T-helper 1 cell treated with Interleukin-12 subunit alpha and Interleukin-12 subunit beta and Interleukin-4 antibody, amounts not matched to agents 30 μg/mL and 1 μg/mL, for 36 hours (primary cell): Measurements from ENCODE around the gene TNFRSF14.
"Not testable (repeated sequence)": the region's sequence is repeated elsewhere in the genome, so short reads cannot be mapped to it uniquely, and the experiment has no call there.

ENCODE experiments used
- H3K27ac Mint-ChIP-seq: one replicate; pipeline ENCODE4 v1.8.0; 2021; ENCODE audit warnings: mild to moderate bottlenecking, mixed read lengths
- H3K27me3 Mint-ChIP-seq: one replicate; pipeline ENCODE4 v1.8.0; 2021; ENCODE audit warnings: low read depth, mixed read lengths
- H3K36me3 Mint-ChIP-seq: one replicate; pipeline ENCODE4 v1.8.0; 2021; ENCODE audit warnings: low read depth, mixed read lengths
- H3K4me1 Mint-ChIP-seq: one replicate; pipeline ENCODE4 v1.8.0; 2021; ENCODE audit warnings: low read depth, mixed read lengths
- H3K4me3 Mint-ChIP-seq: one replicate; pipeline ENCODE4 v1.8.0; 2021; ENCODE audit warnings: mild to moderate bottlenecking, moderate library complexity, mixed read lengths
- H3K9me3 Mint-ChIP-seq: one replicate; pipeline ENCODE4 v1.8.0; 2021; ENCODE audit warnings: mixed read lengths

TNFRSF14 gene

GRCh38 chr1:2540816-2541492 lies 15.2 kb upstream of the TNFRSF14 start:
- no peak overlapping the region for H3K4me3 Mint-ChIP-seq
- H3K4me1 Mint-ChIP-seq: peaks cover 1% of the 10 kb centered on the region
- peaks cover 22% of the 10 kb centered on the region for H3K27me3 Mint-ChIP-seq
- no peak overlapping the region for H3K27ac Mint-ChIP-seq
- H3K9me3 Mint-ChIP-seq: no peaks in the 10 kb centered on the region
- no peaks in the 10 kb centered on the region for H3K36me3 Mint-ChIP-seq

- no peaks in the 10 kb centered on the region for H3K9me3 Mint-ChIP-seq
- H3K36me3 Mint-ChIP-seq: no peaks in the 10 kb centered on the region
- no peak overlapping the region for H3K27ac Mint-ChIP-seq
- no peak overlapping the region for H3K4me3 Mint-ChIP-seq
- peaks cover 1% of the 10 kb centered on the region for H3K4me1 Mint-ChIP-seq
- H3K27me3 Mint-ChIP-seq: peaks cover 22% of the 10 kb centered on the region
Observed at GRCh38 chr1:2541619-2542245, 14.4 kb upstream of the TNFRSF14 start.

GRCh38 chr1:2542246-2542915 lies 13.8 kb upstream of the TNFRSF14 start:
- Mint-ChIP-seq H3K4me3 (no peak overlapping the region), H3K36me3 (no peaks in the 10 kb centered on the region), H3K9me3 (no peaks in the 10 kb centered on the region), H3K4me1 (peaks cover 1% of the 10 kb centered on the region), H3K27me3 (peaks cover 18% of the 10 kb centered on the region), H3K27ac (no peak overlapping the region)

- Mint-ChIP-seq H3K9me3 (no peaks in the 10 kb centered on the region), H3K4me1 (peaks cover 9% of the 10 kb centered on the region), H3K4me3 (no peak overlapping the region), H3K27ac (no peak overlapping the region), H3K27me3 (peaks cover 18% of the 10 kb centered on the region), H3K36me3 (no peaks in the 10 kb centered on the region)
Observed at GRCh38 chr1:2543543-2544092, 12.6 kb upstream of the TNFRSF14 start.

GRCh38 chr1:2544093-2544874 lies 11.9 kb upstream of the TNFRSF14 start:
- Mint-ChIP-seq H3K9me3 (no peaks in the 10 kb centered on the region), H3K4me1 (peaks cover 13% of the 10 kb centered on the region), H3K27me3 (peaks cover 18% of the 10 kb centered on the region), H3K36me3 (no peaks in the 10 kb centered on the region), H3K27ac (no peak overlapping the region), H3K4me3 (no peak overlapping the region)

GRCh38 chr1:2544875-2545640 lies 11.1 kb upstream of the TNFRSF14 start:
- Mint-ChIP-seq H3K27ac (no peak overlapping the region), H3K36me3 (no peaks in the 10 kb centered on the region), H3K27me3 (peaks cover 14% of the 10 kb centered on the region), H3K9me3 (no peaks in the 10 kb centered on the region), H3K4me1 (peaks cover 14% of the 10 kb centered on the region), H3K4me3 (no peak overlapping the region)

- H3K36me3 Mint-ChIP-seq: no peaks in the 10 kb centered on the region
- H3K9me3 Mint-ChIP-seq: no peaks in the 10 kb centered on the region
- H3K4me3 Mint-ChIP-seq: peak overlapping the region; percentile 92
- H3K27ac Mint-ChIP-seq: no peak overlapping the region
- peaks cover 13% of the 10 kb centered on the region for H3K27me3 Mint-ChIP-seq
- H3K4me1 Mint-ChIP-seq: peaks cover 14% of the 10 kb centered on the region
Observed at GRCh38 chr1:2545754-2546514, 10.2 kb upstream of the TNFRSF14 start.

GRCh38 chr1:2546515-2547209 lies 9.5 kb upstream of the TNFRSF14 start:
- Mint-ChIP-seq H3K4me3 (peak overlapping the region; percentile 92), H3K4me1 (peaks cover 13% of the 10 kb centered on the region), H3K36me3 (no peaks in the 10 kb centered on the region), H3K27ac (peak overlapping the region; percentile 98), H3K9me3 (no peaks in the 10 kb centered on the region), H3K27me3 (peaks cover 6% of the 10 kb centered on the region)

GRCh38 chr1:2547210-2548067 lies 8.7 kb upstream of the TNFRSF14 start:
- Mint-ChIP-seq H3K27me3 (no peaks in the 10 kb centered on the region), H3K4me3 (peak overlapping the region; percentile 92), H3K4me1 (peaks cover 13% of the 10 kb centered on the region), H3K9me3 (no peaks in the 10 kb centered on the region), H3K36me3 (no peaks in the 10 kb centered on the region), H3K27ac (peak overlapping the region; percentile 98)

GRCh38 chr1:2548068-2548589 lies 8.0 kb upstream of the TNFRSF14 start:
- H3K9me3 Mint-ChIP-seq: no peaks in the 10 kb centered on the region
- peak overlapping the region; percentile 92 for H3K4me3 Mint-ChIP-seq
- H3K36me3 Mint-ChIP-seq: no peaks in the 10 kb centered on the region
- peaks cover 13% of the 10 kb centered on the region for H3K4me1 Mint-ChIP-seq
- H3K27ac Mint-ChIP-seq: peak overlapping the region; percentile 98
- H3K27me3 Mint-ChIP-seq: no peaks in the 10 kb centered on the region

GRCh38 chr1:2549367-2550029 lies 6.7 kb upstream of the TNFRSF14 start:
- Mint-ChIP-seq H3K27ac (peak overlapping the region; percentile 98), H3K4me1 (peaks cover 18% of the 10 kb centered on the region)
- not testable (repeated sequence) for H3K27me3 Mint-ChIP-seq, H3K9me3 Mint-ChIP-seq, H3K4me3 Mint-ChIP-seq, H3K36me3 Mint-ChIP-seq
